Measurements from ENCODE around the gene C16orf92. TPM values are rescaled to one million over a fixed set of nuclear protein-coding genes. Genes with fewer than 3 reads are reported as not detected.
"Not testable (repeated sequence)": the region's sequence is repeated elsewhere in the genome, so short reads cannot be mapped to it uniquely, and the experiment has no call there.

Gene C16orf92
- total RNA-seq, 3 donors from 2014 or later = not detected

DNA sequence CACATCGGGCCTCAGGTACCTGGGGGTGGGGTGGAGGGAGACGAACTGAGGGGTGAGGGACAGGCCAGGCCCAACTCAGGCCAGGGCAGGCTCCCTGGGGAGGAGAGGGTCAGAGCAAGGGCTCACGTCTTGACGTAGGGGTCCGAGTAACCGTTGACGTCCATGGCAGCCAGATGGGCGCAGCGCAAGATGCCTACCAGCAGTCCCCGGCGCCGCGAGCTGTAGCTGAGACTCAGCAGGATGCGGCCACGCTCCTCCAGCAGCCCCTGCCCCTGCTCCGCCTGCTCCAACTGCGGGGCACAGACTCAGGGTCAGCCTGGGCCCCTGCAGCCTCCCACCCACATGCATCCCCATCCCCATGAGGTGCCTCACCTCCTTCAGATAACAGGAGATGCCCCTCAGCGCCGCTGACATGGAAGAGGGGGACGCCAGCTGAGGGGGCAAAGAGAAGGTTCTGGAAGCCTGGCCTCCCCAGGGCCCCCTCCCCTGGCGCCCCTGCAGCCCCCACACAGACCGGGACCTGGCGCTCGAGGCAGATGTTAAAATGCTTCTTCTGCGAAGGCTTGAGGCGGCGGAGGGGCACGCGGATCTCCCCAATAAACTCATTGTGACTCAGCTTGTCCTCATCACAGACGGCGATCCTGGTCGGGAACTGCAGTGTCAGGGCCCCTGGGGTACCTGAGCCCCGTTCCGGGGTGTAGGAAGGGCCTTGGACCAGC lies 16.2 kb upstream of the C16orf92 start:
- peaks cover 13% of the 10 kb centered on the region for H3K27me3 Mint-ChIP-seq (ENCODE audit: low read depth)
- no peak overlapping the region for H3K4me3 Mint-ChIP-seq
- no peaks in the 10 kb centered on the region for H3K9me3 Mint-ChIP-seq
- peaks cover 5% of the 10 kb centered on the region for H3K4me1 Mint-ChIP-seq (ENCODE audit: low read depth)
- no peaks in the 10 kb centered on the region for H3K36me3 Mint-ChIP-seq (ENCODE audit: insufficient read depth)
- ATAC-seq = no peak
- no peak for DNase-seq

DNA sequence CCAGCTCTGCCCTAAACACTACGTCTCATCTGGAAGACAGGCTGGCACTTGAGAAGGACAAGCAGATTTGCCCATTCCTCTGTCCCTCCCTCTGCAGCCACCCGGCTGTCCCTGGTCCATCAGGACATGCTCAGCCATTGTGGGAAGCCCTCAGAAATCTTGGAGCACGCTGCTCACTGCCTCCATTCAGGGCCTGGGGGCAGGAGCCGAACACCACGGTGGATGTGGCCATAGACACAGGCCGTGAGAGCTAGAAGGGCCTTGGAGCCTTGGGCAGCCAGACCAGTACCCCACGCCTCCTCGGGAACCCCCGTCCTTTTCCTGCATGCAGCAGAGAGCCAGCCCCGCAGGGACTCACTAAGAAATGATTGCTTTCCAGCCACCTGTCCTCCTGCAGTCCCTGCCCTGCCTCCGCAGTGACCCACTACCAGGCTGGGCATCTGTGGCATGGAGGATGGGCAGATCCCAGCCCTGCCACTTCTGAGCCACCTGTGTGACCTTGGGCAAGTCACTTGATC lies 15.6 kb upstream of the C16orf92 start:
- Mint-ChIP-seq H3K4me3 (no peak overlapping the region), H3K9me3 (no peaks in the 10 kb centered on the region), H3K4me1 (ENCODE audit: low read depth) (peaks cover 9% of the 10 kb centered on the region), H3K27me3 (ENCODE audit: low read depth) (peaks cover 19% of the 10 kb centered on the region), H3K36me3 (ENCODE audit: insufficient read depth) (no peaks in the 10 kb centered on the region)
- DNase-seq = no peak
- ATAC-seq = no peak

DNA sequence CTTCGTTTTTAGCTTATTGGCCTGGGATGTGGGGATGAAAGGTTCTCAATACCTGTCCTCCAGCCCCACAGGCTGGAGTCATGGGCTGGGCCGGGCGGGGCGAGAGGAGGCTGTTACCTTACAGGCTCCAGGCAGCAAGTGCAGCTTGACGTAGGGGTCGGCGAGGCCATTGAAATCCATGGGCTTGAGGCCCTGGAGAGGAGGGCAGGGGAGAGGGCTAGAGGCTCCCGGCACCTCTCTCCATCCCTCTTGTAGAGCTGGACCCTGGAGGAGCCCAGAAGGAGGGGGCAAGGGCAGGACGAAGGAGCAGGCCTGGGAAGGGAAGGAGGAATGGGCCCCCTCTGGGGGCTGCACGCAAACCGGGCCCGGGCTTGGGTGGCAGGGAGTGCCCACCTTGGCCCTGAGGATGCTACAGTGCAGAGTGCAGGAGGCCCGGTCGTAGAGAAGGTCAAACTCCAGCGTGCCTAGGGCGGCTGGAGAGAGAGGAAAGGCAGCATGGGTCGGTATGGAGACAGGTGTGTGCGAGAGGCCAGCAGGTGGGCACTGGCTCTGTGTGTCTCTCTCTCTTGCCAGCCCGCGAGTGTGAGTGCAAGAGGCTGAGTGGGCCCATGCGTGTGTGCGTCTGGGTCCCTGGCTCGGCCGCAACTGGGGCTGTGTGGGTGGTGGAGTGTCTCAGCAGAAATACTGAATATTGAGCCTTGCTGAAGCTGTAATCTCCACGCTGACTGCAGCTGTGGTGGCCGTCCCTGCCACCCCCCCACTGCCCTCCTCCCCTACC lies 13.7 kb upstream of the C16orf92 start:
- Mint-ChIP-seq H3K4me3 (no peak overlapping the region), H3K27me3 (ENCODE audit: low read depth) (peaks cover 22% of the 10 kb centered on the region), H3K9me3 (no peaks in the 10 kb centered on the region), H3K4me1 (ENCODE audit: low read depth) (peaks cover 9% of the 10 kb centered on the region), H3K36me3 (ENCODE audit: insufficient read depth) (no peaks in the 10 kb centered on the region)
- ATAC-seq (no peak), DNase-seq (no peak)

DNA sequence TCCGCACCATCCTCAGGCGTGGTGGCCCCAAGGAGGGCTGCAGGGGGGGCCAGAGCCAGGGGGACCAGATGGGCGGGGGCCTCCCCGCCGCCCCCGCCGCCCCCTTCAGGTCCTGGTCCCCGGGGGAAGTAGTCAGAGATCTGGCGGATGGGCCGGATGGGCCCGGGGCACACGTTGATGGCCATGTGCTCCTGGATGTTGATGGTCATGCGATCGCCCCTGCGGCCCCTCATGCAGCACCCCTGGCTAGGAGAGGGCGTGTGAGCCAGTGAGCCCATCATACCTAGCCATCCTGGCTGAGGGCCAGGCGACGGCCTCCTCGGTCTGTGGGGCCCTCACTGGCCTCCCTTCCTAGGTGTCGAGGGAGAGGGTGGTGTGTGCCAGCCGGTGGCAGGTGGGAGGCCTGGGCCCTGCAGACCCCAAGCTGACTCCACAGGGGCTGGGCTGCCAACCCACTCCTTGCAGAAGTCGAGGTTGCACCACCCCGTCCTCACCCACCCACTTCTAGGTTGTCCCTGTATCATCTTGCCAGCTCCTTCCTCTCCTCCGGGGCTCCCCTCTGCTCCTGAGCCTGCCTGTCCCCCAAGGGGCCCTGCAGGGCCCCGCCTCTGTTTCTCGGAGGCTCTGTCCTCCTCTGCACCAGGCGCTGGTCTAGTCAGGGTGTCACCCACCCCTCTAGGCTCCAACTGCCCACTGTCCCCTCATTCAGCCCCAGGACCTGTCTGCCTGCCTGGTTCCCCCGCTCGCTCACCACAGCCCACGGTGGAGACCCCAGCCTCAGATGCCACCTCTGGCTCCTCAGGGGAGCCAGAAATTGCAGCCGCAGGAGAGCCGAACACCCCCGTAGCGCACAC lies 12.8 kb upstream of the C16orf92 start:
- Mint-ChIP-seq H3K27me3 (ENCODE audit: low read depth) (peaks cover 22% of the 10 kb centered on the region), H3K4me1 (ENCODE audit: low read depth) (peaks cover 9% of the 10 kb centered on the region), H3K9me3 (no peaks in the 10 kb centered on the region), H3K36me3 (ENCODE audit: insufficient read depth) (no peaks in the 10 kb centered on the region), H3K4me3 (peak overlapping the region; percentile 72)
- DNase-seq (no peak), ATAC-seq (peak; percentile 9 to 11)

DNA sequence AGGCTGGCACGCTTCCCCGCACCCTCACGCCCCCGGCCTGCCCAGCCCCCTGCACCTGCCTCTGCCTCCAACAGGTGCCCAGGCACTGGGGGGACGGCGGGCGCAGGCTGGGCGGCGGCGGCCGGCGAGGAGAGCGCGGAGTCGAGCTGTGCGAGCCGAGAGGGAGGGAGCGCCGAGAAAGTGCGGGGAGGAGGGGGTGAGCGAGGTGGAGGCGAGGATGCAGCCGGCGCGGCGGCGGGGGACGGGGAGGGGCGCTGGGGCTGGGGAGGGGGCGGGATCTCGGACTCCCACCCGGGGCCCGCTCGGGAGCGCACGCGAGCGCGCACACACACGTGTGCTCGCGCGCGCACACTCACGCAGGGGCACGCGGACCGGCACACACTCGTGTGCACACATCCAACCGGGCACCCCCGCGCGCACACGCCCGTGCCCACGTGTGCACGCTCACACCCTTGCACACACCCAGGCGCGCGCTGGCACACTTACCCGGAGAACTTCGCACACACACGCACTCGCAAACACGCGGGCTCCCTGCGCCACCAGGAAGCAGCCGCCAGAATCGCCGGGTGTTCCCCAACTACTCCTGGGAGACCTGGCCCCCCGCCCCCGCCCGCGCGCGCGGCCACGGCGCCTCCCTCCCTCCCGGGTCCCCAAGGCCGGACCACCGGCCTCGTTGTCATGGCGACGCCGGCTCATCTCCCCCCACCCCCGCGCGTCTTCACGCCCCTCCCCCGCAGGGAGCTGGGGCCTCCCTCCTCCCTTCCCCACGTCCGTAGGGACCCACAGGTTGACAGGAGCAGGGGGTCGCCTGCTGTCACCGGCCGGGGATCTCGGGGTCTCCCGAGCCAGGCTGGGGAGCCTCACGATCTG lies 11.9 kb upstream of the C16orf92 start, which contains the start of gene DOC2A:
Gene DOC2A (minus strand): TSS at position 184 of the 870 bp plus-strand sequence. CDS start 805 bp downstream, outside the sequence.
- H3K9me3 Mint-ChIP-seq = no peaks in the 10 kb centered on the region
- ATAC-seq = peak; percentile 64 to 77
- H3K36me3 Mint-ChIP-seq (ENCODE audit: insufficient read depth) = no peaks in the 10 kb centered on the region
- peak; percentile 24 for DNase-seq
- peaks cover 9% of the 10 kb centered on the region for H3K4me1 Mint-ChIP-seq (ENCODE audit: low read depth)
- H3K27me3 Mint-ChIP-seq (ENCODE audit: low read depth) = peaks cover 22% of the 10 kb centered on the region
- H3K4me3 Mint-ChIP-seq = peak within 1 kb of the TSS; percentile 78

DNA sequence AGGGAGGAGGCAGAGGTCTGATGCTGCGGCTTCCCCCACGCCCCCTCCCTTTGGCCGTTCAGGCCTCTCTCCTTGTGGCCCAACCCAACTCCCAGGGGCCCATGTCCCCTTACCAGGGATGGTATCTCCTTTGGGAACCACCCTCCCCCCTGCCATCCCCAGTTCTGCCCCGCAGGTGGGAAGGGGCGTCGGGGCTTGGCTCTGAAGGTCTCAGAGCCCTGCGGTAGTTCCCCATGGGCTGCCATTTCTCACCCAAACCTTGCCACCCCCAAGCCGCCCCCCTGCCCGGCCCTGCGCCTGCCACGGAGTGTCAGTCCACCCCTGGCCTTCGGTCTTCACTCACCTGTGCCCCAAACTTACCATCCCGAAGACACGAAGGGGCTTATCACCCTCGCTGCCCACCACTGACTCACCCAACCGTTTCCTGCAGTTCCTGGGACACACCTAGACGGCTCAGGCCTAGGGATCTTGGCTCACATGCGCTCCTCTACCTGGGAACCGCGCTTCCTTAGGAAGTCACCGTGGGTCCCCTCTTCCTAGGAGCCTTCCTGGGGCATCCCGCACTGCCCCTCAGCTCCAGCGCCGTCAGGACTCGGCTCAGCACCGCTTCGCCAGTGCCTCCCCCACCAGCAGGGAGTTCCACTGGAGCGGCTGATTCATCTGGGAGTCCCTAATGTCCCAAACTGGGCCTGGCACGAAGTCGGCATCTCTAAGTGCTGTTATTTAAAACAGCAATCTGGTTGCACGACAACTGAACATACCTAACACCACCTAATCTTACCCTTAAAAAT lies 11.1 kb upstream of the C16orf92 start:
- peaks cover 22% of the 10 kb centered on the region for H3K27me3 Mint-ChIP-seq (ENCODE audit: low read depth)

DNA sequence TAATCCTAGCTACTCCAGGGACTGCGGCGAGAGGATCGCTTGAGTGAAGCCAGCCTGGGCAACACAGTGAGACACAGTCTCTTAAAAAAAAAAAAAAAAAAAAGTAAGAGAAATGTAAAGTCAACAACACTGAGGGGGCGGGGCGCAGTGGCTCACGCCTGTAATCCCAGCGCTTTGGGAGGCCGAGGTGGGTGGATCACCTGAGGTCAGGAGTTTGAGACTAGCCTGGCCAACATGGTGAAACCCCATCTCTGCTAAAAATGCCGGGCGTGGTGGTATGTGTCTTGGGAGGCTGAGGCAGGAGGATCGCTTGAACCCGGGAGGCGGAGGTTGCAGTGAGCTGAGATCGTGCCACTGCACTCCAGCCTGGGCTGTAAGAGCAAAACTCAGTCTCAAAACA lies 10.4 kb upstream of the C16orf92 start:
- H3K9me3 Mint-ChIP-seq; H3K4me3 Mint-ChIP-seq; ATAC-seq; H3K36me3 Mint-ChIP-seq (ENCODE audit: insufficient read depth); H3K4me1 Mint-ChIP-seq (ENCODE audit: low read depth); DNase-seq: not testable (repeated sequence)
- H3K27me3 Mint-ChIP-seq (ENCODE audit: low read depth) = peaks cover 24% of the 10 kb centered on the region

More for the DNA sequence above, 11.1 kb upstream of the C16orf92 start:
- no peaks in the 10 kb centered on the region for H3K9me3 Mint-ChIP-seq
- peaks cover 9% of the 10 kb centered on the region for H3K4me1 Mint-ChIP-seq (ENCODE audit: low read depth)
- DNase-seq (no peak), ATAC-seq (no peak)
- no peaks in the 10 kb centered on the region for H3K36me3 Mint-ChIP-seq (ENCODE audit: insufficient read depth)
- peak overlapping the region; percentile 78 for H3K4me3 Mint-ChIP-seq

DNA sequence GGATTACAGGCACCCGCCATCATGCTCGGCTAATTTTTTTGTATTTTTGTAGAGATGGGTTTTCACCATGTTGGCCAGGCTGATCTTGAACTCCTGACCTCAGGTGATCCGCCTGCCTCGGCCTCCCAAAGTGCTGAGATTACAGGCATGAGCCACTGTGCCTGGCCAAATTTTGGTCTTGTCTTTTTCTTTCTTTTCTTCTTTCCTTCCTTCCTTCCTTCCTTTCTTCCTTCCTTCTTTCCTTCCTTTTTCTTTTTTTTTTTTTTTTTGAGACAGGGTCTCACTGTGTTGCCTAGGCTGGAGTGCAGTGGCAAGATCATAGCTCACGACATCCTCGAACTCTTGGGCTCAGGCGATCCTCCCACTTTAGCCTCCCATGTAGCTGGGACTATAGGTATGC lies 7.5 kb upstream of the C16orf92 start:
- H3K4me3 Mint-ChIP-seq; ATAC-seq; H3K36me3 Mint-ChIP-seq (ENCODE audit: insufficient read depth); H3K9me3 Mint-ChIP-seq; H3K4me1 Mint-ChIP-seq (ENCODE audit: low read depth); DNase-seq: not testable (repeated sequence)
- H3K27me3 Mint-ChIP-seq (ENCODE audit: low read depth) = peaks cover 14% of the 10 kb centered on the region

DNA sequence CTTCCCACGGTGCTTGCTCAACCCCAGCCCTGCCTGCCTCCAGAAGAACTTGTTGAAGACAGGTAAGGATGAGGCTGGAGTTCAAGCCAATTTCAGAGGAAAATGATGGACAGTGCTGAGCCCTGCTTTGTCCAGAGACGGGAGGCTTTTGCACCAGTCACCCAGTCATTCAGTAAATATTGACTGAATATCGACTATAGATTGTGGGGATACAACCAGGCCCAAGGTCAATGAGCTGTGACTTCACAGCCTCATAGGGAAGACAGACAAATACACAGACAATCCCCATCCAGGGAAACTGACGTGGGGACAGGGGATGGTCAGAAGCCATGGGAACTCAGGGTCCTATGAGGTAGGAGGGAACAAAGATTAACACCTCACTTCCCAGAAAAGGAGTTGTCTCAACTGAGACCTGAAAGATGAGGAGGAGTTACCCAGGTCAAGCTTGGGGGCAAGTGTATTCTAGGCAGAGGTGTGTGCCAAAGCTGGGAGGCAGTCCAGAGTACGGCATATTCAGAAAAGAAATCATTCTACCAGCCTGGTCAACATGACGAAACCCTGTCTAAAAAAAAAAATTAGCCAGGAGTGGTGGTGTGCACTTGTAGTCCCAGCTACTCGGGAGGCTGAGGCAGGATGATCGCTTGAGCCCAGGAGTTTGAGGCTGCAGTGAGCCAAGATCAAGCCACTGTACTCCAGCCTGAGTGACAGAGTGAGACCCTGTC lies 6.3 kb upstream of the C16orf92 start:
- H3K4me1 Mint-ChIP-seq (ENCODE audit: low read depth) = peaks cover 9% of the 10 kb centered on the region
- no peaks in the 10 kb centered on the region for H3K9me3 Mint-ChIP-seq
- ATAC-seq = no peak
- DNase-seq = no peak
- H3K36me3 Mint-ChIP-seq (ENCODE audit: insufficient read depth) = no peaks in the 10 kb centered on the region
- no peak overlapping the region for H3K4me3 Mint-ChIP-seq
- H3K27me3 Mint-ChIP-seq (ENCODE audit: low read depth) = peaks cover 11% of the 10 kb centered on the region

DNA sequence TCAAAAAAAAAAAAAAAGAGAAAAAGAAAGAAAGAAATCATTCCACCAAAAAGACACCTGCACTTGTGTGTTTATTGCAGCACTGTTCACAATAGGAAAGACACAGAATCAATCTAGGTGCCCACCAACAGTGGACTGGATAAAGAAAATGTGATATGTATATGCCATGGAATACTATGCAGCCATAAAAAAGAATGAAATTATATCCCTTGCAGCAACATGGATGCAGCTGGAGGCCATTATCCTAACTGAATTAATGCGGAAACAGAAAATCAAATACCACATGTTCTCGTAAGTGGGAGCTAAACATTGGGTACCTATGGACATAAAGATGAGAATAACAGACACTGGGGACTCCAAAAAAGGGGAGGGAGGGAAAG lies 5.7 kb upstream of the C16orf92 start:
- no peak overlapping the region for H3K4me3 Mint-ChIP-seq
- H3K9me3 Mint-ChIP-seq = no peaks in the 10 kb centered on the region
- H3K36me3 Mint-ChIP-seq (ENCODE audit: insufficient read depth) = no peaks in the 10 kb centered on the region
- no peak for DNase-seq
- no peak for ATAC-seq
- peaks cover 6% of the 10 kb centered on the region for H3K27me3 Mint-ChIP-seq (ENCODE audit: low read depth)
- H3K4me1 Mint-ChIP-seq (ENCODE audit: low read depth) = peaks cover 5% of the 10 kb centered on the region

DNA sequence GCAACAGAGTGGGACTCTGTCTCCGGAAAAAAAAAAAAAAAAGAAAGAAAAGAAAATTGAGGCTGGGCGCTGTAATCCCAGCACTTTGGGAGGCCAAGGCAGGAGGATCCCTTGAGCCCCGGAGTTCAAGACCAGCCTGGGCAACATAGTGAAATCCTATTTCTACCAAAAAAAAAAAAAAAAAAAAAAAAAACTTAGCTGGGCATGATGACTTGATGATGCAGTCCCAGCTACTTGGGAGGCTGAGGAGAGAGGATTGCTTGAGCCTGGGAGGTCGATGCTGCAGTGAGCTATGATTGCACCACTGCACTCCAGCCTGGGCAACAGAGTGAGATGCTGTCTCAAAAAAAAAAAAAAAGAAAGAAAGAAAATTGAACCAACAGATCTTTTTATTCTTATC lies 5.1 kb upstream of the C16orf92 start:
- H3K36me3 Mint-ChIP-seq (ENCODE audit: insufficient read depth); ATAC-seq; H3K9me3 Mint-ChIP-seq; H3K27me3 Mint-ChIP-seq (ENCODE audit: low read depth); H3K4me3 Mint-ChIP-seq; H3K4me1 Mint-ChIP-seq (ENCODE audit: low read depth); DNase-seq: not testable (repeated sequence)

DNA sequence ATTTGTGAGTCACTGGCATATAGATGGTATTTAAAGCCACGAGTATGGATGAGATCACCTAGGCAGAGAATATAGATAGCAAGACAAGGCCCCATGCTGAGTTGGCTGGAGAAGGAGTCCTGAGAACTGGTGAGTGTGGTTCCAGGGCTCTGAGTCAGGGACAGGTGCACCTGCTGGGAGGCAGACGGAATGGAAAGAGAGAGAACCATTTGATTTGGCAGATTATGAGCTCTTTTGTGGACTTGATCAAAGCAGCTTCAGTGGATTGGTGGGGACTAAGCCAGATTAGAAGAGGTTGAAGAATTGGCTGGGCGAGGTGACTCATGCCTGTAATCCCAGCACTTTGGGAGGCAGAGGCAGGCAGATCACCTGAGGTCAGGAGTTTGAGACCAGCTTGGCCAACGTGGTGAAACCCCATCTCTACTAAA lies 4.3 kb upstream of the C16orf92 start:
- no peak overlapping the region for H3K4me3 Mint-ChIP-seq
- no peaks in the 10 kb centered on the region for H3K36me3 Mint-ChIP-seq (ENCODE audit: insufficient read depth)
- no peaks in the 10 kb centered on the region for H3K9me3 Mint-ChIP-seq
- DNase-seq (no peak), ATAC-seq (no peak)
- peaks cover 1% of the 10 kb centered on the region for H3K27me3 Mint-ChIP-seq (ENCODE audit: low read depth)
- peaks cover 5% of the 10 kb centered on the region for H3K4me1 Mint-ChIP-seq (ENCODE audit: low read depth)
